IPS DF 4.7 (cell line): ENCODE data around the gene GAL.

ENCODE experiments used
- DNase-seq: peaks from one replicate; pipeline ENCODE4 v3.0.0-alpha.2; 2013; ENCODE audit warnings: low spot score; ENCODE audit errors: extremely low read depth

GAL gene

DNA sequence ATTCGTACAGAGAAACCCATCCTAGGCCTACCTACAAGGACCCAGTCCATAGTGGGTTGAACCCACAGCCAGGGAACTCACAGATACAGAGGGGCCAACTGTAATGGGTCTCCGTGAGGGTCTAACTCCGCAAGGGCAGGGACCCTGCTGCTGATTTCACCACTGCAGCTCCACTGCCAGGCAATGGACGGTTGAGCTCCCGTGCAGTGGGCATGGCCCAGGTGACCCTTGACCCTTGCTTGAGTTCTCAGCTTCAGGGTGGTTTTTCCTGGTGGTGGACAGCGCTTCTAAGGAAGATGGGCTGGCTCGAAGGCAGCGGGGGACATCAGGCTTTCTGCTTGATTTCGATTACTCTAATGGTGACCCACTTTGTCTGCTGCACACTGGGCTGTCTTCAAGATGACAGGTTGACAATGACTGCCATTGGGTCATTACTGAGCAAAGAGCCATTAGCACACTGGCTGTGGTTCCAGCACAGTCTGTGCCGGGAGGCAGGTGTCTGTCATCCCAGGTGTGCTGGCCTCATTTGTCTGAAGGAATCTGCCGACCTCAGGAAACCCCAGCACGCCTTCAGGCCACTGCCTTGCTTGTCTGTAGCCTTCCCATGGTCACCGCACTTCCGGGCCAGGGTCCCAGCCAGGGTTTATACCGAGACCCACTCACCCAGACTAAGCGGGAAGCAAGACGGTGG is 3.7 kb upstream of the GAL start:
- DNase-seq, result no peak

GRCh38 chr11:68682531-68682961 is 1.8 kb upstream of the GAL start:
- DNase-seq, result no peak

GRCh38 chr11:68683121-68683520 is 1.2 kb upstream of the GAL start:
- DNase-seq, result no peak

GRCh38 chr11:68683536-68684384 is 584 bp upstream of the GAL start:
- DNase-seq, result no peak

DNA sequence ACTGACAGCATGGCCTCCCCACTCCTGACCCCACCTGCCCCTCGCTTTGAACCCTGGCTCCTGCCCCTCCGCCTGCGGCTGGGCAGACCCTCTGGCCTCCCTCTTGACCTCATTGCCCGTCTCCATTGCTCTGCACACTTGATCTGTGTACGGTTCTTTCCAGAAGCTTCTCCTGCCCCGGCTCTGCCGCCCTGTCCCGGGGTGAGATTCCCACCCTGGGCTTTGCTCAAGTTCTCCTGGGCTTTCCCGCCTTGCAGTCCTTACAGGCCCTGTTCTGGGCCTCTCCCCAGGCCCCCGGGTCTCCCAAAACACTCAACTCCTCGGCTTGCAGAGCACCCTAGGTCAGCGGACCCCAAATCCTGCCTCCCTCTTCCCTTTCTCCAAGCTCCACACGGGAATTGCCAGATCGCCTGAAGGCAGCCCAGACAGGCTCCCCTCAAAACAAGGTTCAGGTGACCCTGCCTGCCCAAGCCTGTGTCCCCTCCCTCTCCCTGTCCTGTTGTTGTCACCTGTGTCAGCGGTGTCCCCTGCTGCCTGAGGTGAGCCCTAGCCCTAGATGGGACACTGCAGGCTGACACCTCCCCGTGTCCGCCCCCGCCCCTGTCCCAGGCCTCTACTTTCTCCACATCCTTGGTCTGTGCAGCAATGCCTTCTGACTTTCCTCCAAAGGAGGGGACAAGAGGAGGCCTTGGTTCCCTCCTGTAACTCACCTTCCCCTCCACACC is 1.5 kb downstream of the GAL start:
- DNase-seq, result no peak

DNA sequence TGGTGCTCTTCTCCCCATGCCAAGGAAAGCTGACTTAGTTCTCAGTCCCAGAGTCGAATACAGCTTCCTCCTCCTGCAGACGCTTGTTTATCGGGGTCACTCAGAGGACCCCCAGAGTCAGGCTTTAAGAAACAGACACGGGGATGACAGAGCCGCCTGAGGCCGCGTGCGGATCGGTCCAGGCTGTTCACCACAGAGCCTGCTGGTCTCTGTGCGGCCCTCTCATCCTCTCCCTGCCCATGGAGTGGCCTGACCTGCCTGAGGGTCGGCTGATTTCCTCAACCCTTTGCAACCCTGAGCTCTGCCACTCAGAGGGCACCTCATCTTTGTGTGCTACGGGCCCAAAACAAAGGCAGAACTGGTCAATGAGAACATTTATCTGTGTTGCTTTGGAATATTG is 2.1 kb downstream of the GAL start:
- DNase-seq, result no peak

DNA sequence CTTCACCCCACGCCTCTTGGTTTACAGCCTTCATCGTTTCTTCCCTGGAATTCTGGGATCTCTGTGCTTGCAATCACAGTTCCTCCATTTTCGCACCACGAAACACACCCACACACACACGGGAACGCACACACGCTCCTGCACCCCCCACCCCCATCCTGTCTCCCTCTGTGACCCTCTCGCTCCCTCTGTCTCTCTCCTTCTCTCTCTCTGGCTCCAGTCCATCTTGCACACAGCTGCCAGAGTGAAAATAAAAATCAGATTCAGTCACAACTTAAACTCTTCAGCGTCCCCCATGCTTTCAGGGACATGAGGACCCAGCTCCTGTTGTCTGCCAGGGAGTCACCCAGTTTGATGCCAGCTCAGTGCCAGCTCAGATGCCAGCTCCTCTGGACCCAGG is 3.0 kb downstream of the GAL start:
- DNase-seq, result no peak

DNA sequence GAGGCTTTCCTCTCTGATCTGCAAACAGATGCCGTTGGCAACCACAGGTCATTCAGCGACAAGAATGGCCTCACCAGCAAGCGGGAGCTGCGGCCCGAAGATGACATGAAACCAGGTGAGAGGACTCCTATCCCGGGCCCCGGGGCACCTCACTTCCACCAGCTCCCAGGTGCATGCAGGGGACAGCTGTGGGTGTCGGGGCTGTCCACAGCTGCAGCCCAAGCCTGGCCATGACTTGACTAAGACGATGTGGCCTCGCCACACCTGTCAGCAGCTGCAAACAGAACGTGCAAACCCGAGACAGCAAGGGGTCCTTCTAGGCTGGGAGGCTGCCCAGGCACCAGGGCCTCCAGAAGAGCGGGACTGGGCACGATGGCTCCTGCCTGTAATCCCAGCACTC is 3.6 kb downstream of the GAL start:
- no peak for DNase-seq

DNA sequence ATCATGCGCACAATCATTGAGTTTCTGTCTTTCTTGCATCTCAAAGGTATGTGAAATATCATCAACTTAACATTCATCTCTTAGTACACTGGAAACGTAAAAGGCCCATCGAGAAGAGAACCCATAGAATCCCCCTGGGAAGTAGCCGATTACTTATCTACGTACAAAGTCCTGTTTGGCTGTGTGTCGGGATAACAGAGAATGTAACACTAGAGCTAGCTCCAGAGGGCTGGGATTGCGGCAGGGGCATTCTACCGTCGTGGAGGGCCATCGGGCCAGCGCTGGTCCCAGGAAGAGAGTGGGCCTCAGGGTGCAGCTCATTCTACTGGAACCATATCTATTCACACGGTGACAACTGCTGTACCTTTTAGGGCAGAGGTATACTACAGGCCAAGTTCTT is 4.5 kb downstream of the GAL start:
- no peak for DNase-seq

DNA sequence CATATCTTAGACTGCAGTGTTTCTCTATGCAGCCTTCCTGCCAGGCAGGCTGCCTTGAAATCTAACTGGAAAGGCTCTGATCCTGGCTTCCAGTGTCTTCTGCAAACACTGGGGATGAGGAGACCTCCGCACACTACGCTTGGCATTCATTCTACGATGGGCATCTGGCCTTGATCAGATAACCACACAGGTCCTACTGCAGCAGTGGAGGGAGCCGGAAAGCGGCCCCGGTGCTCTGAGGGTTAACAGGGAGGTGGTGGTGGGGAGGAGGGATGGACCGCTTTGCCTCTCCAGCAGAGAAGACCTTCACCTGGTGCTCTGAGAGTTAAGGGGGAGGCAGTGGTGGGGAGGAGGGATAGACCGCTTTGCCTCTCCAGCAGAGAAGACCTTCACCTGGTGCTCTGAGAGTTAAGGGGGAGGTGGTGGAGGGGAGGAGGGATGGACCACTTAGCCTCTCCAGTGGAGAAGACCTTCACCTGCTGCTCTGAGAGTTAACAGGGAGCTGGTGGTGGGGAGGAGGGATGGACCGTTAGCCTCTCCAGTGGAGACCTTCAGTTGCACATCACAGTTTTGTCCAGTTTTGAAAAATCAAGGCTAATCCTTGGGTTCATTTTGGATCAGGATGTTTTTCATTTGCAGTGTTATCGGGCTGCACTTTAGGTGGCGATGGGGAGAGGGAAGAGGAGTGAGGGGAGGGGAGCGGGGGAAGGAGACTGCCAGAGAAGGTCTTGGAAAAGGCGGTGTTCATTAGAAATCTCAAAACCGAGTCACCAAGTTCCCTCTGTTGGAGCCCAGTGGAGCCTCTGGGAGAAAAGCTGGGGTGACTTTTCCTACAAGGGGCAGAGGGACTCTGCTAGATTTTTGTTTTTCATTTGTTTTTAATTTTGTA is 5.6 kb downstream of the GAL start:
- DNase-seq, result no peak

DNA sequence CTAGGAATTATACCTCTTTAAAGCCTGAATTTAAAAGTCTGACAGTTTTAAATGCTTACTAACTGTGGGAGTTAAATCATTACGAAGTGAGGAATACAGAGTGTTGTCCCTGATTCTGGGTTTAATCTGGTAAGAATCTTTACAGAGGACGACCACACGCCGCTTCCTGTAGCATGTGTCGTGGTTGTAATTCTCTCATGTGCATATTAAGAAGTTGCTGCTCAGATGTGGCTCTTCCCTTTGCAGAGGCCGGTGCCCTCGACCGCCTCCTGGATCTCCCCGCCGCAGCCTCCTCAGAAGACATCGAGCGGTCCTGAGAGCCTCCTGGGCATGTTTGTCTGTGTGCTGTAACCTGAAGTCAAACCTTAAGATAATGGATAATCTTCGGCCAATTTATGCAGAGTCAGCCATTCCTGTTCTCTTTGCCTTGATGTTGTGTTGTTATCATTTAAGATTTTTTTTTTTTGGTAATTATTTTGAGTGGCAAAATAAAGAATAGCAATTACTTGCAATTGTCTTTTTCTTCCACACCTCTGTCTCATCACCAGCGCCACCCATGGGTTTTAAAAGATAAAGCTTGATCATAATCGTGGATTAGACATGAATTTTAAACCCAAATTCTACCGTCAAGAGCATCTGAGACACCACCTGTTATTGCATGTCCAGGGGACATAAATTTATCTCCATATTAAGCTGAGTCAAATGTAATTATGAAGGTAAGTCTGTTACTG is 6.5 kb downstream of the GAL start:
- no peak for DNase-seq

DNA sequence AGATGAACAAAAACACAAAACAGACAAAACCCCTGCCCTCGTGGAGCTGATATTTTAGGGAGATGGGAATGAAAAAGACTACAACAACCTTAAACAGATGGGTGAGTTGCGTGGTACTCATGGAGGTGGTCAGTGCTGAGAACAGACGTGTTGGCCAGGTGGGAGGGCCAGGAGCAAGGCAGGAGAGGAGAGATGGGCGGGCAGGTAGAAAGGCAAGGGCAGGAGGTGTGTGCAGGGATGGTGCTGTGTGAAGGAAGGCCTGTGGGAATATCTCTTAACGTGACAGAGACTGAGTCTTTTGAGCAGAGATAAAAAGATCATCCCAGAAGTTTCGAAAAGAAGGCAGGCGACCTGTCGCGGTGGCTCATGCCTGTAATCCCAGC is 7.0 kb downstream of the GAL start:
- no peak for DNase-seq

- DNase-seq, result no peak
Observed at GRCh38 chr11:68692115-68692514, 7.8 kb downstream of the GAL start.

DNA sequence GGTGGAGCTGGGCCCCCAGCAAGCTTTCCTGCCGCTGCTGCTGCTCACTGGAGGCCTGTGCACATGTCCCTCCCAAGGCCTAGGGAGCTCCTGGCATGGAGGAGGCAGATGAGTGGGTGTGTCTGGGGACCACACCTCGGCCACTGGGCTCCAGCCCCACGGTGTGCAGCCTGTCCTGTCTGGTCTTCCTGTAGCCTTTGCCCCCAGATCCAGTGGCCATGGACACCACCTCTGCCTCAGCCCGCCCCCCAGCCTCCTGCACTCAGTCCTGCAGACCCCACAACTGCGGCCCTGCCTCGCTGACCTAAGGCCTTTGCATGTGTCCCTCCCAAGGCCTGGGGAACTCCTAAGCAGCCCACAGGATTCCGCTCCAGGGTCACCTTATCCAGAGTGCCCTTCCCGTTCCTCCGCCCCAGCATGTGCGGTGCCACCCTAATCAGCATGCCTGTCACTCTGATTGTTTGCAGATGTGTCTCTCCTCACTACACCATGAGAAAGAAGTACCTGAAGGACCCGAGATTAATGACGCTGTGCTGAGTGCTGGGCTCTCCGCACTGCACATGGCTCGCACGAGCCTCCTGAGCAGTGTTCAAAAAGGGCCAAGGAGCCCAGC is 8.6 kb downstream of the GAL start:
- no peak for DNase-seq

- no peak for DNase-seq
Observed at GRCh38 chr11:68693484-68693882, 9.1 kb downstream of the GAL start.

GRCh38 chr11:68694431-68695297 is 10.3 kb downstream of the GAL start:
- DNase-seq, result peak; percentile 56

- DNase-seq, result no peak
Observed at GRCh38 chr11:68695531-68695930, 11.2 kb downstream of the GAL start.

DNA sequence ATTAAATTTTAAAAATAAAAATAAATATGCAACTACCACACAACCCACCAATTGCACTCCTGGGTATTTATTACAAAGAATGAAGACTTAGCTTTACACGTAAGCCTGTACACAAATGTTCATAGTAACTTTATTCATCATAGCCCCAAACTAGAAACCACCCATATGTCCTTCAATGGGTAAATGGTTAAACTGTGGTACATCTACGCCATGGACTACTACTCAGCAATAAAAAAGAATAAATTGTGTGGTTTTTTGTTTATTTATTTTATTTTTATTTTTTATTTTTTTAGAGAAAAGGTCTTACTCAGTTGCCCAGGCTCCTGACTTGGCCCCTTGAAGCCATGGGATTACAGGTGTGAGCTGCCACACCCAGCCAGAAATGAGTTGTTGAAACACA is 14.6 kb downstream of the GAL start:
- DNase-seq, result no peak

- DNase-seq, result no peak
Observed at GRCh38 chr11:68704887-68705286, 20.5 kb downstream of the GAL start.
